8988T (cell line): ENCODE data around the gene C17orf67.
"Not testable (repeated sequence)": the region's sequence is repeated elsewhere in the genome, so short reads cannot be mapped to it uniquely, and the experiment has no call there.

Source experiments
- DNase-seq: peaks from one replicate; pipeline ENCODE4 v3.0.0; 2011

The C17orf67 gene

DNA sequence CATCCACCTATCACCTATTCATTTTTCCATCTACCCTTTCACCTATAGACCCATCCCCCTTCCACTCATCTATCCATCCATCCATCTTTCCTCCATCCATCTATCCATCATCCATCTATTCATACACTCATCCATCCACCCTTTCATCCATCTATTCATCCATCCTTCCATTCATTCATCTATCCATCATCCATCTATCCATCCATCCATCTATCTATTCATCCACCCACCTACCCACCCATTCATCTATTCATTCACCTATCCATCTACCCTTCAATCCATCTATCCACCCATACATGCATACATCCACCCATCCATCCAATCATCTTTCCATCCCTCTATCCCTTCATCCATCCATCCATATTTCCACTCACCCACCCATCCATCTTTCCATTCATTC, 63.3 kb downstream of the C17orf67 start:
- no peak for DNase-seq

DNA sequence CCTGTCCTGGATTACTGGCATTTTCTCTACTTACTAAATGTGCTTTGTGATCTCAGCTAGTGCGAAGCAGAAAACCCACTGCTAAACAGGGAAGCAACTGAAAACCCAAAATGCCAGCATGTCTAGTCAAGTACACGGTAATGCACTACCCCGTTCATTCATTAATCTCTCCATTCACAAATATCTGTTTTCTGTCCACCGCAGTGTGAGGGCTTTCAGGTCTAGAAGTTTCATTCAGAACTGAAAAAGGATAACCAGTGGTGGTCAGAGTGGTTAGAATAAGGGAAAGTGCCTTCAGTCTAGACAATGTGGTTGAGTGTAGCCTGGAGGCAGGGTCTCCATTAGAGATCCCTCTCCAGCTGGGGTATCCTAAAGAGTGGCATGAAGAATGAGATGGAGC, 68.3 kb downstream of the C17orf67 start:
- no peak for DNase-seq

DNA sequence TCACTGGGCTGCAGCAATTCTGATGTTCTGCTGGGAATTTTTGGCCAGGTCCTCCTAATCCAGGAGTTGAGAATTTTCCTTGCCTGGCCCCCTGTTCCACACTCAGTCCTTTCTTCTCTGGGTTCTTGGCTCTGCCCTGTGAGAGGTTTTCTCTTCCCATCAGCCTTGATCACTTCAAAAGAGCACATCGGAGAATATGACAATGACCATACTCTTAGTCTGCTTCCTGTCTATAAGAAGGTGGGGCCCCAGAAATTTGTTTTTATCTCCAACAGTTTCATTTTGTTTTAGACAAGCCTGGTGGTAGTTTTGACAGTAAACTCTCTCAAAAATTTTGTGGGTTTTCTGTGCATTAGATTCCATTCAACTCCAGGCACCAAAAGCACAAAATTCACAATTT, 70.7 kb downstream of the C17orf67 start:
- no peak for DNase-seq

DNA sequence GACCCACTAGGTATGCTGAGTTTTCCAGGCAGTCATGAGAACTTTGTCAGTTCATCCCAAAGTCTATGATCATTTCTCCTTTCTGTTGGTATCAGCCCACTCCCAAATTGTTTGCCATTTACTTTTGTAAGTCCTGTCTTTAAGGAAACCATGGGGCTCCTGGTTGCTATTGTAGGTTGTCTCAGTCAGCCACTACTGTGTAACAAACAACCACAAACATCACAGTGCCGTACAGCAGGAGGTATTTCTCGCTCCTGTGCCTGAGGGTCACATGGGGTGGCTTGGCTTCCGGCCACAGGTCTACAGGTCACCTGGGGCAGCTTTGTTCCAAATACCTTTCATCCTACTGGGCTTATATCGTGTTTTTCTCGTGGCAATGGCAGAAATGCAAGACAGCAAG, 71.6 kb downstream of the C17orf67 start:
- no peak for DNase-seq

DNA sequence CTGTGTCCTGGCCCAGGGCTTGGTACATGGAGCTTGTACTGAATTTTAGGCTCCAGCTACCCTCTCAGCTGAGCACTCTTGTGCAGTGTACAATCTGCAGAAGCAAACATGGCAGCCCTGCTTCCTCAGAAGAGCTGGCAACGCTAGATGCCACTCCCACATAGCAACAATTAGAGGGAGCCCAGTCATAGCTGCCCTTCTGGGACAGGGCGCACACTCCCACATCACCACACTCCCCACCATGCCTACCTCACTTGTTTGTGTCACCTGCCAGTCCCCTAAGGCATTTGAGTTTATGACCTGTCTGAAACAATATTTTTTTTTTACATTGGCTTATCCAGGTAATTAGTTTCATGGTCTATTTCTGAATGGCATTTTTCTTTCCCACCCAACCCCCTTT, 72.3 kb downstream of the C17orf67 start:
- no peak for DNase-seq

DNA sequence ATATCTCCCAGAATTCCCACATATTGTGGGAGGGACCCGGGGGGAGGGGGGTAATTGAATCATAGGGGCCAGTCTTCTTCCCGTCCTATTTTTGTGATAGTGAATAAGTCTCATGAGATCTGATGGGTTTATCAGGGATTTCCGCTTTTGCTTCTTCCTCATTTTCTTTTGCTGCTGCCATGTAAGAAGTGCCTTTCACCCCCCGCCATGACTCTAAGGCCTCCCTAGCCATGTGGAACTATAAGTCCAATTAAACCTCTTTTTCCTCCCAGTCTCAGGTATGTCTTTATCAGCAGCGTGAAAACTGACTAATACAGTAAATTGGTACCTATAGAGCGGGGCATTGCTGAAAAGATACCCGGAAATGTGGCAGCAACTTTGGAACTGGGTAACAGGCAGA, 76.1 kb downstream of the C17orf67 start:
- DNase-seq: not testable (repeated sequence)

DNA sequence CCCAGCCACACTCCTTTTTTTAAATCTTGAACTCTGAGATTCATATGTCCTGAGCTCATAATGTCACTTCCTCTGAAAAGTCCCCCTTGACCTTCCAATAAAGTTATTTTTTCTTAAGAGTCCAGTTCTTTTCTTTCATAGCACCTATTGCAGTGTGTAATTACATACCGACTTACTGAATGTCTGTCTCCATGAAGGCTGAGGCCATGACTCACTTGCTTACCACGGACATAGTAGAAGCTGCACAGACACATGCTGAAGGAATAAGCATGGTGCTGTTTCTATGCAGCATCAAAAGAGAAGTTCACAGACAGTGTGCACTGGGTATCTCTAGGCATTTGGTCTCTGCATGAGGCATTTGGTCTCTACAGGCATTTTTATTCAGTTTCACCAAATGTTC, 77.2 kb downstream of the C17orf67 start:
- DNase-seq: no peak

DNA sequence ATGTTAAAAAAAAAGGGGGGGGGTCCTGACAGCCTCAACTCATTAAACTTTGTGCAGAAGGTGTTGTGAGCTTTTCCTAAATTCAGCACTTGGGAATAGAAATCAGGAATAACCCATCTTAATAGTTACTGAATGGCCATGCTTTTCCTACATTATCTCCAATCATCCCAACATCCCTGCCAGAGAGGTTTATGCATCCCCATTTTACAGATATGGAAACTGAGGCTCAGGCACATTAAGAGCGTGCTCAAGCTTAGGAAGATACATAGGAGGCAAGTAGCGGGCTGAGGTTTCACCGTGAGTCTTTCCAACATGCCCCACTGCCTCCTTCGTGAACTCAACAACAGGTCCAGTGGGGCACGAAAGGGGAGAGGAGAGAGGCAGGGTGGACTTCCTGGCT, 78.4 kb downstream of the C17orf67 start:
- no peak for DNase-seq

DNA sequence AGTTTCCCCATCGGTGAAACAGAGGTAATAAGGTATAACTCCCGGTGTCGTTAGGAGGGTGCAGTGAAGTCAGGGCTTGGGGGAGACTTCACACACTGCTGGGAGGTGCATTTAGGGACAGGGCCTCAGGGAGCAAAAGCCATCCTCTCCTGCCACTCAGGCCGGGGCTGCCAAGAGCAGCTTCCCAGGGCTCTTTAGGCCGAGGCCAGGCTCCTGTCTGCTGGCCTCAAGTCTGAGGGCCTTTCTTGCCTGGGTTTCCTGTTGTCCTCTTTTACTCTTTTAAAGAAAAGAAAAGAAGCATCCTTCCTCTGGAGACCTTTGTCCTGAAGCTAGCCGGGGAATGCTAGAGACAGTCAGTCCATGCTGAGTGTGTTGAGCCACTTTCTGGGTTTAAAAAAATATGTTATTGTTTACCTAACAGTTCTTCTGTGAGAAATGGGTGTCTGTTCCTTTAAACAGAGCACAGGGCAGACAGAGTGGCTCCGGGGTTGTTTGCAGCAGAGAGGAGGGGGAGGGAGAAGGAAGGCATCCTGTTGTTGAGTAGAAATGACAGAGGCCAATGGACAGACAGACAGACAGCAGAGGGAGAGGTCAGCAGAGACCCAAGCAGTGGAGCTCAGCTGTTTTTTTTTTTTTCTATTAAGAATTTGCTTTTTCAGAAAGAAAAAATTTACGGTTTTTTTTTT, 79.1 kb downstream of the C17orf67 start:
- no peak for DNase-seq

DNA sequence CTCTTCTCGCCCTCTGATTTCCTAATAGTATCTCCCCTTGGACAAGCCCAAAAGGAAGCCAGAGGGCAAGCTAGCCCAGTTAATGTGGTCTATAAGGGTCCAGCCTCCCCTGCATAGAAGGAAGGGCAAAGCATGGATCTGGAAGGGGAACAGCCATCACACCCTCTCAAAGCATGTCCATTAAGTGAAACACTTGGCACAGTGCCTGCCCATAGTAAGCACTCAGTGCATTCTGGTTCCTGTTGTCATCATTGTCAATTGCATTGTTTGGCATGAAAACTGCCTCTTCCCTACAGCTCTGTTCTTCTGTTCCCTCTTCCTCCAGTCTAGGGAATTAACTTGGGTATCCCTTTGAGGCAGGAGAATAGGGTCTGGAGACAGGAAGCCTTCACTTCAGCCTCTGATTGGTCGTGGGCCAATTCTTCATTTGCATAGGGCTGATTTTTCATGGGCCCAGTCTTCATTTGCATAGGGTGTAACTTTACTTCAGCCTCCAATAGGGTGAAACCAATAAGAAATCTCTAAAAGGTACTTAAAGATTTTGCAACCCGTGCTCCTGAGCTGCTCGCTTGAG, 81.4 kb downstream of the C17orf67 start:
- no peak for DNase-seq

DNA sequence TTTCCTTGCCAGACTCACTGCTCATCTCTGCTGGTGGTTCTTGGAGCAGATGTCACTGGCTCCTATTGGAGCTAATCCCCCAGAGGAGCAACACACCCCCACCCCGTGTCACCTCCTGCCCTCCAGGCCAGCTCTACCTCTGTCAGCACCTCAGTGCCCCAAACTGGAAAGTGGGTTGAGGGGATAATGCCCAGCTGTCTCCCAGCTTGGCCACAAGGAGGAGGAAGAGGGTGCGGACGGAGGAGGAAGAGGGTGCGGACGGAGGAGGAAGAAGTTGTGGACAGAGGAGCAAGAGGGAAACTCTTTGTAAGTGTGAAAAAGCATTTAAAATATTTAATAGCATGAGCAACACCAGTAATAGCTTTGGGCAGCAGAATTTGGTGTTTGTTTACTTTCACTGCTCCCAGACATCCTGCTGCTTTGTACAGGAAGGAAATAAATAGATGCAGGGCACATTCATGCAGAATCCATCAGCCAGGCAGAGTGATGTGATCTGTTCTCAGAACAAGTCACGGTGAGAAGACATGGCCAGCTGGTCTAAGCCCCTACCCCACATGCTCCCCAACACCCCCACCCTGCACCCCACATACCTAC, 82.5 kb downstream of the C17orf67 start:
- DNase-seq: no peak

DNA sequence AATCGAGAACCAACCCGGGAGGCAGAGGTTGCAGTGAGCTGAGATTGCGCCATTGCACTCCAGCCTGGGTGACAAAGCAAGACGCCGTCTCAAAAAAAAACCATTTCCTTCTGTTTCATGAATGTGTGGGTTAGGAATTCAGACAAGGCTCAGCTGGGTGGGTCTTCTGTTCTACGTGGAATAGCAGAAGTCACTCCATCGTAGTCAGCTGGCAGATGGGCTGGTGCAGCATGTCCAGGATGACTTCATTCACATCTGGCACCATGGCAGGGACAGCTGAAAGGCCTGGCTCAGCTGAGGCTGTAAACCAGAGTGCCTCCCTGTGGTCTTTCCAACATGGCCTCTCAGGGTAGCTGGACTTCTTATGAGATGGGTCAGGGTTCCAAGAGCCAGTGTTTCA, 89.0 kb downstream of the C17orf67 start:
- no peak for DNase-seq

DNA sequence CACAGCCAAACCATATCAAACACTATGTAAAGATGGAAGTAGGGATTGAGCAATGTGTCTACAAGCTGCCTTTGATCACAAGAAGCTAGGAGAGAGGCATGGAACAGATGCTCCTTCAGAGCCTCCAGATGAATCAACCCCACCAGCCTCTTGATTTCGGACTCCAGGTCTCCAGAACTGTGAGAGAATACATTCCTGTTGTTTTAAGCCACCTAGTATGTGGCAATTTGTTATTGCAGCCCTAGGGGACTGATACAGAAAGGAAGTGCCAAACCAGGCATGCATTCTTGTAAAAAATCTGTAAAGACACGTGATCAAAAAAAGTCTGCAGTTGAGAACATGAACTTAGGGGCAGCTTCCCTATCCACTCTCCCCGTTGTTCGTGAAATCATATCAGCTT, 91.1 kb downstream of the C17orf67 start:
- DNase-seq: no peak
